ENCODE measurements around the gene MEST.
"Not testable (repeated sequence)": the region's sequence is repeated elsewhere in the genome, so short reads cannot be mapped to it uniquely, and the experiment has no call there.

The MEST gene

GRCh38 chr7:130524628-130525027, 32.7 kb downstream of the MEST start:
- no peak for DNase-seq (ENCODE audit: low read depth)
- no peak overlapping the region for H3K4me3 ChIP-seq (ENCODE audit: low read depth, low read length)
- no peak for TF ChIP-seq CTCF (IDR thresholded peaks at IDR 0.05; ENCODE audit: low read depth, low read length, missing control alignments)

GRCh38 chr7:130527752-130528355, 36.0 kb downstream of the MEST start:
- not testable (repeated sequence) for DNase-seq (ENCODE audit: low read depth); H3K4me3 ChIP-seq (ENCODE audit: low read depth, low read length)

GRCh38 chr7:130529417-130529816, 37.5 kb downstream of the MEST start:
- H3K4me3 ChIP-seq (ENCODE audit: low read depth, low read length): no peak overlapping the region
- DNase-seq (ENCODE audit: low read depth): no peak
- no peak for TF ChIP-seq CTCF (IDR thresholded peaks at IDR 0.05; ENCODE audit: low read depth, low read length, missing control alignments)

GRCh38 chr7:130537894-130538293, 46.0 kb downstream of the MEST start:
- DNase-seq (ENCODE audit: low read depth); H3K4me3 ChIP-seq (ENCODE audit: low read depth, low read length): not testable (repeated sequence)

DNA sequence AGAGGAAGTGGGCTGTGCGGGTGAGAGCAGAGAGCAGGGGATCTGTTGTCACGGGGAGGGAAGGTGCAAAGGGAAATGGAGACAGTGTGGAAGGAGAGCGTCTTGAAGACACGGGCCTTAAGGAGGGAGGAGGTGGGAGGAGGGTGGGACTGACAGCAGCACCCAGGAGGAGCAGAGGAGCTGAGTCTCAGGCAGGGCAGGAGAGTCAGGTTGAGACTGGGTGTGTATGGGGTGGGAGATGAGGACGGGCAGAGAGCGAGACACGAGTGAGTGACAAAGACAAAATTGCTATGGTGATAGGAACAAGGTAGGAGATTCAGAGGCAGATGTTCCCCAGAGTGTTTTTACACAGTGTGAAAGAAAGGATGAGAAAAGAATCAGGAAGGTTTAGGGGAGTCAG, 49.4 kb downstream of the MEST start:
- DNase-seq (ENCODE audit: low read depth); H3K4me3 ChIP-seq (ENCODE audit: low read depth, low read length): not testable (repeated sequence)

GRCh38 chr7:130542297-130542696, 50.4 kb downstream of the MEST start:
- H3K4me3 ChIP-seq (ENCODE audit: low read depth, low read length); DNase-seq (ENCODE audit: low read depth): not testable (repeated sequence)

- no peak overlapping the region for H3K4me3 ChIP-seq (ENCODE audit: low read depth, low read length)
- no peak for TF ChIP-seq CTCF (IDR thresholded peaks at IDR 0.05; ENCODE audit: low read depth, low read length, missing control alignments)
- DNase-seq (ENCODE audit: low read depth): no peak
Observed at GRCh38 chr7:130543487-130544010, 51.7 kb downstream of the MEST start.

GRCh38 chr7:130544356-130544755, 52.5 kb downstream of the MEST start:
- no peak overlapping the region for H3K4me3 ChIP-seq (ENCODE audit: low read depth, low read length)
- no peak for DNase-seq (ENCODE audit: low read depth)
- TF ChIP-seq CTCF (IDR thresholded peaks at IDR 0.05; ENCODE audit: low read depth, low read length, missing control alignments): no peak

DNA sequence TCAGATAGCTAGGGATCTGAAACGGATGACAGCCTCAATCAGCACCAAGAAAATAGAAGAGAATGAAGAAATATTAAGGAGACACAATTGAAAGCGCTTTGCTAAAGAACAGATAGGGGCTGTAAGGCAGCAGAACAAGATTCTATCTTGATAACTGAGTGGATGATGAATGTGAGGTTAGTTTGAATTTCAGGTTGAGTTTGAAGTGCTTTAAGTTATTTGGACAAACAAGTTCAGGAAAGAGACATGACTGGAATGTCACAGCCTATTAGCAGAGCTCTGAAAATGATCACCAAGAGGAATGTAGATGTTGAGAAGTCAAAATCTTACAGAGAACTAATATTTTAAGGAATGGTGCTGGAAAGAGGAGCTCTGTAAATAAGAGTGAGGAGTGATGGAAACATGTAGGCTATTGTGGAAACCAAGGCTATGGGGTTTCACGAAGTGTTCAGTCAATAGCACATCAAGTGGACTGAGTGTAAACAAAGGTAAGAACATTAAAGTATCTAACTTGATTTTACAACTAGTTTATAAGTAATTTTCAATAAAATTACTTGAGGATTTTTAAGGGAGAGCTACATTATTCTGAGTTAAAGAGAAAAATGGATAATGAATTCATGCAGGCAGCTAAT, 61.6 kb downstream of the MEST start:
- no peak for TF ChIP-seq CTCF (IDR thresholded peaks at IDR 0.05; ENCODE audit: low read depth, low read length, missing control alignments)
- H3K4me3 ChIP-seq (ENCODE audit: low read depth, low read length): no peak overlapping the region
- DNase-seq (ENCODE audit: low read depth): no peak
